OCI-LY7 (cell line): ENCODE measurements around the gene COL13A1. TPM values are rescaled to one million over a fixed set of nuclear protein-coding genes. Genes with fewer than 3 reads are reported as not detected.

Experiments used
- BruUV-seq: library from RNA; stranded (reverse); fragments of 400-500 nt; replicated peaks from 2 replicates; lab custom pipeline; 2021; lab: Mats Ljungman, UMichigan
- CTCF ChIA-PET: fragments of 300-600 bp; sonication (Branson Sonifier 250); formaldehyde crosslinking; loops from one replicate; lab custom pipeline; 2022; ENCODE audit warnings: antibody characterized with exemption; ENCODE audit not compliant: unreplicated experiment; lab: Charles Lee
- POLR2A ChIA-PET: fragments of 300-600 bp; sonication (Branson Sonifier 250); formaldehyde crosslinking; loops from one replicate; lab custom pipeline; 2022; ENCODE audit warnings: antibody characterized with exemption; lab: Charles Lee
- DNase-seq: peaks from one replicate; pipeline ENCODE4 v3.0.0-alpha.2; 2015; ENCODE audit warnings: low spot score
- H2AFZ ChIP-seq: fragments of 200-600 bp; sonication (generic), shearing (Covaris generic); 2 replicates; pipeline ENCODE4 v1.6.1; 2014; ENCODE audit warnings: mild to moderate bottlenecking, antibody characterized with exemption, low read length, moderate library complexity
- H3K27ac ChIP-seq: fragments of 200-600 bp; sonication (generic); 2 replicates; pipeline ENCODE4 v1.5.1; 2014; ENCODE audit warnings: mixed run types, low read depth, mild to moderate bottlenecking, moderate library complexity, low read length, inconsistent platforms; ENCODE audit not compliant: poor library complexity, severe bottlenecking
- H3K36me3 ChIP-seq: fragments of 200-600 bp; sonication (generic); 2 replicates; pipeline ENCODE4 v1.6.1; 2014; ENCODE audit warnings: mild to moderate bottlenecking, antibody characterized with exemption, low read length, moderate library complexity, mixed read lengths; ENCODE audit not compliant: insufficient read depth
- H3K4me1 ChIP-seq: fragments of 200-600 bp; sonication (generic); 2 replicates; pipeline ENCODE4 v1.5.1; 2014; ENCODE audit warnings: mild to moderate bottlenecking, low read length; ENCODE audit not compliant: insufficient read depth, poor library complexity, severe bottlenecking
- H3K4me2 ChIP-seq: fragments of 200-600 bp; sonication (generic); 2 replicates; pipeline ENCODE4 v1.6.1; 2014; ENCODE audit warnings: mild to moderate bottlenecking, low read length
- H3K4me3 ChIP-seq: fragments of 200-600 bp; sonication (generic); 2 replicates; pipeline ENCODE4 v1.5.1; 2014; ENCODE audit warnings: mild to moderate bottlenecking, low read depth, low read length; ENCODE audit not compliant: poor library complexity, severe bottlenecking
- H3K79me2 ChIP-seq: fragments of 200-600 bp; sonication (generic); 2 replicates; pipeline ENCODE4 v1.6.1; 2016; ENCODE audit warnings: low read depth, mild to moderate bottlenecking, low read length, moderate library complexity, mixed read lengths; ENCODE audit not compliant: insufficient read depth
- H3K9me2 ChIP-seq: fragments of 200-600 bp; sonication (generic); 2 replicates; pipeline ENCODE4 v1.6.1; 2016; ENCODE audit warnings: mild to moderate bottlenecking, low read length, mixed read lengths; ENCODE audit not compliant: insufficient read depth
- H3K9me3 ChIP-seq: fragments of 200-600 bp; sonication (generic); 2 replicates; pipeline ENCODE4 v1.6.1; 2014; ENCODE audit warnings: mild to moderate bottlenecking, mixed run types, low read length, mixed read lengths
- H4K20me1 ChIP-seq: fragments of 200-600 bp; sonication (generic); 2 replicates; pipeline ENCODE4 v1.6.1; 2014; ENCODE audit warnings: mild to moderate bottlenecking, antibody characterized with exemption, low read length, moderate library complexity, mixed read lengths; ENCODE audit not compliant: insufficient read depth
- CTCF ChIP-seq: fragments of 200-600 bp; sonication (generic); conservative IDR thresholded peaks from 2 replicates; pipeline ENCODE4 v1.5.1; 2014; ENCODE audit warnings: mild to moderate bottlenecking, antibody characterized with exemption, low read length, moderate library complexity, mixed read lengths
- EZH2phosphoT487 ChIP-seq: fragments of 200-600 bp; sonication (generic); IDR thresholded peaks from 2 replicates; pipeline ENCODE4 v1.6.1; 2018; ENCODE audit warnings: low read depth, borderline replicate concordance, mild to moderate bottlenecking, mixed run types, antibody characterized with exemption, low read length, moderate library complexity, mixed read lengths
- intact Hi-C: fragments of 100-400 bp; cut with micrococcal nuclease; formaldehyde crosslinking; loops from one replicate; pipeline ENCODE4 v1.10.0; 2022; ENCODE audit not compliant: unreplicated experiment
- total RNA-seq, 2 experiments: library from RNA; depleted of rRNA in 1 of 2; stranded (reverse); fragments of >200 nt in 1 of 2; shearing (Covaris generic) in 1 of 2; gene quantifications; 2 replicates each; pipeline ENCODE4 v1.2.3, GENCODE V29; 2014 to 2022

Gene COL13A1
- total RNA-seq, 2 experiments from 2014 or later: 0.06 TPM; not detected in 1

GRCh38 chr10:69910561-69910960 lies 108.9 kb downstream of the COL13A1 start:
- H3K9me3 ChIP-seq: no peaks in the 10 kb centered on the region

DNA sequence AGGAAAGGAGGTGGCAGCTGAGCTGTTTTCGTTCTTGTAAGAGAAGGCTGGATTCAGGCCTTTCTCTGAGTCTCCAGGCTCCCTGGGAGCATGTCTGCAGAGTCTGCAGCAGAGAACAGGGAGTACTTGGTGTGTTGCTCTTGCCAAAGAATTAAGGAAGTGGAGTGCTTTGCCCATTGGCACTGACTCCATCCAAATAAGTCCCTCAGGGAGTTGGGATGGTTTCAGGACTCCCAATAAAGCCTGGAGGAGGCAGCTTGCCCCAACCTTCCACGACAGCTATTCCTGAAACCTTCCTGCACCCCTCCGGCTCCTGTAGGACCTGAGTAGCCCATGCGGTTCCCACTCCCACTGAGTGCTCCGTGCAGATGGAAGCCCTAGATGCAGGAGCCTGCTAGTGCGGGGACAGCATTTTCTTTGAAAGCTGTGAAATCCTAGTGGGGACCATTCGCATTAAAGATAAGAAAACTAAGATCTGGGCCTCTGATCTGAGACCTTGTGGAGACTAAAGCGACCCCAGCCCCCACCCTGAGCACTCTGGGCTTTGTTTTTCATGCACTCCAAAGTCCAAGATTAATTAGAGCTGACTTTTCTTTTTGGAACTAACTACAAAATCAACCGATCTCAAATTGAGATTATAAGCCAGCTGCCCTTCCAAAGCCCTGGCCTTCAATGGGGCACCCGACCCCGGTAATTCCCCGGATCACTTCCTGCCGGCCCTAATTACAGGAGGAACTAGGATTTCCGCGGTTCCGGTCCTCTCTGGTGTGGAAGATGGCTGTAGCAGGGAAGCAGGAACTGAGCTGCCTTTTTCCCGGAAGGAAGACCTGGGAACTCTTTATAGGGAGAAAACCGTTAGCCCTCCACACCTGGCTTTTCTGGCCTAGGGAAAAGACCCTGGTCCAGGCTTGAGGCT lies 110.2 kb downstream of the COL13A1 start:
- no peaks in the 10 kb centered on the region for H3K79me2 ChIP-seq
- POLR2A ChIA-PET: no interaction called here
- no peak overlapping the region for H2AFZ ChIP-seq
- no peaks in the 10 kb centered on the region for H4K20me1 ChIP-seq
- no peak for DNase-seq
- no peak overlapping the region for H3K4me2 ChIP-seq
- no peaks in the 10 kb centered on the region for H3K4me1 ChIP-seq
- BruUV-seq: no TSS peak
- TF ChIP-seq EZH2phosphoT487 (no peak), CTCF (no peak)
- H3K4me3 ChIP-seq: no peak overlapping the region
- CTCF ChIA-PET: no interaction called here
- no peaks in the 10 kb centered on the region for H3K36me3 ChIP-seq
- H3K9me3 ChIP-seq: no peaks in the 10 kb centered on the region
- intact Hi-C loops: no loop called here
- no peak overlapping the region for H3K27ac ChIP-seq
- no peaks in the 10 kb centered on the region for H3K9me2 ChIP-seq

More at GRCh38 chr10:69910561-69910960, 108.9 kb downstream of the COL13A1 start:
- Histone ChIP-seq H2AFZ (no peak overlapping the region), H4K20me1 (no peaks in the 10 kb centered on the region), H3K4me2 (no peak overlapping the region), H3K4me3 (no peak overlapping the region), H3K27ac (no peak overlapping the region), H3K79me2 (no peaks in the 10 kb centered on the region), H3K9me2 (no peaks in the 10 kb centered on the region), H3K4me1 (no peaks in the 10 kb centered on the region), H3K36me3 (no peaks in the 10 kb centered on the region)
- intact Hi-C loops: no loop called here
- no TSS peak for BruUV-seq
- DNase-seq: no peak
- ChIA-PET POLR2A (interaction anchor here (1.0 kb wide), 1 partner anchor 82 kb away, joined by 3 read pairs; no protein-coding TSS in a partner anchor), CTCF (no interaction called here)
- TF ChIP-seq EZH2phosphoT487 (no peak), CTCF (no peak)

DNA sequence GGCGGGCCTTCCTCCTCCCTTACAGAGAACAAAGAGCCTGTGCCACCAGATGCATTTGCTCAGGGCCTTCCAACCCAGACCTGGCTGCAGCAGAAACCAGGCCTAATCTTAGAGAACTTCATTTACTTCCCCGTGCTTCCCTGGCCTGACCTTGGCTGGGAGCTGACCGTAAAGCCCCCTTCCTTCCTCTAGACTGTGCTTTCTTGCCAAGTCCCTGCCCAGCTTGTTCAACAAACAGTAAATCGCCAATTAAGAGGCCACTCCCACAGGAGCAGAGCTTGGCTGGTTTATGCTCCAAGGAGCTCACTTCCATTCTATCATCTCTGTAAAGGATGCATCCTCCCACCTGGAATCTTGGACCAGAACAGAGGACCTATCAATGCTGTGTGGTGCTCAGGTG lies 110.9 kb downstream of the COL13A1 start:
- POLR2A ChIA-PET: no interaction called here
- Histone ChIP-seq H3K4me3 (no peak overlapping the region), H3K27ac (no peak overlapping the region), H3K9me3 (no peaks in the 10 kb centered on the region), H3K4me1 (no peaks in the 10 kb centered on the region), H2AFZ (no peak overlapping the region), H4K20me1 (no peaks in the 10 kb centered on the region), H3K36me3 (no peaks in the 10 kb centered on the region), H3K9me2 (no peaks in the 10 kb centered on the region), H3K4me2 (no peak overlapping the region), H3K79me2 (no peaks in the 10 kb centered on the region)
- intact Hi-C loops: no loop called here
- no peak for TF ChIP-seq CTCF
- no peak for TF ChIP-seq EZH2phosphoT487
- CTCF ChIA-PET: no interaction called here
- no TSS peak for BruUV-seq
- no peak for DNase-seq
